Left ventricle myocardium inferior (tissue), 1 donor: ENCODE results near the gene RAPGEF3. TPM values are rescaled to one million over a fixed set of nuclear protein-coding genes. Genes with fewer than 3 reads are reported as not detected.

Experiments used
- DNase-seq: peaks from one replicate; pipeline ENCODE4 v3.0.0-alpha.2; 2020
- H3K27ac ChIP-seq: fragments of 200-600 bp; replicated peaks from 2 replicates; pipeline ENCODE4 v1.8.0; 2021
- H3K27me3 ChIP-seq: fragments of 200-600 bp; 2 replicates; pipeline ENCODE4 v1.8.0; 2021; ENCODE audit warnings: low read depth
- H3K36me3 ChIP-seq: fragments of 200-600 bp; 2 replicates; pipeline ENCODE4 v1.8.0; 2021
- H3K4me1 ChIP-seq: fragments of 200-600 bp; 2 replicates; pipeline ENCODE4 v1.8.0; 2021
- H3K4me3 ChIP-seq: fragments of 200-600 bp; 2 replicates; pipeline ENCODE4 v1.8.0; 2021; ENCODE audit warnings: mild to moderate bottlenecking, moderate library complexity
- H3K9me3 ChIP-seq: fragments of 200-600 bp; replicated peaks from 2 replicates; pipeline ENCODE4 v1.8.0; 2021
- CTCF ChIP-seq: fragments of 200-600 bp; IDR thresholded peaks from 2 replicates; pipeline ENCODE4 v1.8.0; 2021; ENCODE audit warnings: antibody characterized with exemption, mild to moderate bottlenecking, borderline replicate concordance
- intact Hi-C: fragments of 100-400 bp; cut with micrococcal nuclease; formaldehyde crosslinking; loops from one replicate; pipeline ENCODE4 v1.11.0; 2022
- total RNA-seq: library from RNA; stranded (reverse); fragmentation: NEBNext Ultra II Directional; extraction: Animal tissue kit (Norgen Biotek cat#: 25700); gene quantifications from one replicate; pipeline ENCODE4 v1.2.1, GENCODE V29; 2021
- donor health status: DM: no; HTN: yes; CAD: no; lungs with severe emphysema.

Gene RAPGEF3
- total RNA-seq, 1 donor from 2014 or later, result 34.8 TPM

GRCh38 chr12:47748507-47748828 is 10.2 kb downstream of the RAPGEF3 start:
- intact Hi-C loops, result no loop called here
- no peak for DNase-seq
- no peak for TF ChIP-seq CTCF
- no peaks in the 10 kb centered on the region for H3K27me3 ChIP-seq
- no peaks in the 10 kb centered on the region for H3K9me3 ChIP-seq
- H3K36me3 ChIP-seq, result peaks cover 36% of the 10 kb centered on the region
- no peak overlapping the region for H3K27ac ChIP-seq
- H3K4me1 ChIP-seq, result peaks cover 52% of the 10 kb centered on the region
- H3K4me3 ChIP-seq, result no peak overlapping the region

- Histone ChIP-seq H3K36me3 (peaks cover 36% of the 10 kb centered on the region), H3K4me1 (peaks cover 46% of the 10 kb centered on the region), H3K4me3 (no peak overlapping the region), H3K27me3 (no peaks in the 10 kb centered on the region), H3K9me3 (no peaks in the 10 kb centered on the region), H3K27ac (no peak overlapping the region)
- DNase-seq, result no peak
- intact Hi-C loops, result no loop called here
- TF ChIP-seq CTCF, result no peak
These were observed 10.8 kb downstream of the RAPGEF3 start for GRCh38 chr12:47747596-47748506.

GRCh38 chr12:47747126-47747525 is 11.6 kb downstream of the RAPGEF3 start:
- H3K4me1 ChIP-seq, result peaks cover 43% of the 10 kb centered on the region
- TF ChIP-seq CTCF, result no peak
- H3K9me3 ChIP-seq, result no peaks in the 10 kb centered on the region
- intact Hi-C loops, result no loop called here
- H3K36me3 ChIP-seq, result peaks cover 36% of the 10 kb centered on the region
- no peaks in the 10 kb centered on the region for H3K27me3 ChIP-seq
- no peak for DNase-seq
- H3K27ac ChIP-seq, result no peak overlapping the region
- H3K4me3 ChIP-seq, result no peak overlapping the region

GRCh38 chr12:47746523-47746922 is 12.2 kb downstream of the RAPGEF3 start:
- Histone ChIP-seq H3K4me1 (peaks cover 43% of the 10 kb centered on the region), H3K36me3 (peaks cover 36% of the 10 kb centered on the region), H3K27me3 (no peaks in the 10 kb centered on the region), H3K4me3 (no peak overlapping the region), H3K27ac (no peak overlapping the region), H3K9me3 (no peaks in the 10 kb centered on the region)
- intact Hi-C loops, result no loop called here
- TF ChIP-seq CTCF, result no peak
- DNase-seq, result no peak

GRCh38 chr12:47746073-47746472 is 12.6 kb downstream of the RAPGEF3 start:
- peaks cover 36% of the 10 kb centered on the region for H3K36me3 ChIP-seq
- no peaks in the 10 kb centered on the region for H3K9me3 ChIP-seq
- no peak overlapping the region for H3K4me3 ChIP-seq
- no peak overlapping the region for H3K27ac ChIP-seq
- no peak for TF ChIP-seq CTCF
- peaks cover 43% of the 10 kb centered on the region for H3K4me1 ChIP-seq
- no peak for DNase-seq
- no peaks in the 10 kb centered on the region for H3K27me3 ChIP-seq
- intact Hi-C loops, result no loop called here
